Kidney epithelial cell (primary cell): Measurements from ENCODE around the gene UNC13A. TPM values are rescaled to one million over a fixed set of nuclear protein-coding genes. Genes with fewer than 3 reads are reported as not detected.

Experiments used
- DNase-seq: peaks from one replicate; pipeline ENCODE4 v3.0.0-alpha.2; 2010; ENCODE audit warnings: low read depth
- H3K27me3 ChIP-seq: 2 replicates; pipeline ENCODE4 v1.6.0; 2011; ENCODE audit warnings: low read length; ENCODE audit not compliant: control insufficient read depth, insufficient read depth
- H3K36me3 ChIP-seq: 2 replicates; pipeline ENCODE4 v1.5.1; 2011; ENCODE audit warnings: low read length; ENCODE audit not compliant: control insufficient read depth, insufficient read depth
- H3K4me3 ChIP-seq: 2 replicates; pipeline ENCODE4 v1.5.1; 2011; ENCODE audit warnings: low read depth, mild to moderate bottlenecking, control low read depth, low read length
- total RNA-seq: library from RNA; depleted of rRNA; stranded (reverse); fragments of >200 nt; gene quantifications from 2 replicates; pipeline ENCODE4 v1.2.3, GENCODE V29; 2015
- TF ChIP-seq, protein P1 (sequence below): IDR thresholded peaks from 2 replicates; pipeline ENCODE4 v1.5.1; 2011; ENCODE audit warnings: mild to moderate bottlenecking, moderate library complexity, low read length, control low read depth, inconsistent platforms; ENCODE audit not compliant: insufficient read depth, poor library complexity, severe bottlenecking

The UNC13A gene
- total RNA-seq, 1 donor from 2014 or later, result 2.0 TPM

DNA sequence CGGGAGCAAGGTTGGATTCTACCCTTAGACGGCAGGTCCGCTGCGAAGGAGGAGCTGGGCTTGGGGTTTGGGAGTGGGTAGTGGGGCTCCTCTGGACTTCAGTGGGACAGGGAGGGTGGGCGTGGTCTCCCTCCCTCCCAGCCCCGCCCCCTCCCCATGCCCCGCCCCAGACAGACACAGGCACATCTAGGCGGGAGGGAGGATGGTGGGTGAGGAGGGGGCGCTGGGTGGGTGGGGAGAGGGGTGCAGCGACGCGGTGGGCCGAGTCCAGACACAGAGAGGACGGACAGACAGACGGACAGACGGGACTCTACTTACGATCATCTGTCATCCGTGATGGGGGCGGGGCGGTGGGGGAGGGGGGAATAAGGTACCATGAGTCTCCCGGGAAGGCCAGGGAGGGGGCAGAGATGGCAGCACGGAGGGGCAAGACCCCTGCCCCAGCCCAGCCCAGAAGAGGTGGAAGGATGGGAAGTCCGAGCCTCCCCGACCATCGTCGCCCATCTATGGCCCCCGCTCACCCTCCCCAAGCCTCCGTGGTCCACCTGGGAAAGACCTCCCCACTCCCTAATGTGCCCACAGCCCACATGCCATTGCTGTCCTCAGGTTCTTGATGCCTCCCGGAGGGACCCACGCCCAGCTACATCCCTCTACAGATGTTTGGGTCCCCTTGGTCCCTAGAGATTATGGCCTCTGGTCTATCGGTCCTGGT is 64.8 kb downstream of the UNC13A start:
- TF ChIP-seq, protein P1, sequence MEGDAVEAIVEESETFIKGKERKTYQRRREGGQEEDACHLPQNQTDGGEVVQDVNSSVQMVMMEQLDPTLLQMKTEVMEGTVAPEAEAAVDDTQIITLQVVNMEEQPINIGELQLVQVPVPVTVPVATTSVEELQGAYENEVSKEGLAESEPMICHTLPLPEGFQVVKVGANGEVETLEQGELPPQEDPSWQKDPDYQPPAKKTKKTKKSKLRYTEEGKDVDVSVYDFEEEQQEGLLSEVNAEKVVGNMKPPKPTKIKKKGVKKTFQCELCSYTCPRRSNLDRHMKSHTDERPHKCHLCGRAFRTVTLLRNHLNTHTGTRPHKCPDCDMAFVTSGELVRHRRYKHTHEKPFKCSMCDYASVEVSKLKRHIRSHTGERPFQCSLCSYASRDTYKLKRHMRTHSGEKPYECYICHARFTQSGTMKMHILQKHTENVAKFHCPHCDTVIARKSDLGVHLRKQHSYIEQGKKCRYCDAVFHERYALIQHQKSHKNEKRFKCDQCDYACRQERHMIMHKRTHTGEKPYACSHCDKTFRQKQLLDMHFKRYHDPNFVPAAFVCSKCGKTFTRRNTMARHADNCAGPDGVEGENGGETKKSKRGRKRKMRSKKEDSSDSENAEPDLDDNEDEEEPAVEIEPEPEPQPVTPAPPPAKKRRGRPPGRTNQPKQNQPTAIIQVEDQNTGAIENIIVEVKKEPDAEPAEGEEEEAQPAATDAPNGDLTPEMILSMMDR, result no peak
- Histone ChIP-seq H3K27me3 (peaks cover under 1% of the 10 kb centered on the region), H3K4me3 (no peak overlapping the region), H3K36me3 (no peaks in the 10 kb centered on the region)
- DNase-seq, result no peak

- H3K36me3 ChIP-seq, result no peaks in the 10 kb centered on the region
- H3K27me3 ChIP-seq, result peaks cover 15% of the 10 kb centered on the region
- no peak for DNase-seq
- no peak overlapping the region for H3K4me3 ChIP-seq
- TF ChIP-seq, protein P1, result no peak
Measured at GRCh38 chr19:17620696-17621095, 67.5 kb downstream of the UNC13A start.

- peaks cover 18% of the 10 kb centered on the region for H3K27me3 ChIP-seq
- H3K4me3 ChIP-seq, result no peak overlapping the region
- TF ChIP-seq, protein P1, result no peak
- no peaks in the 10 kb centered on the region for H3K36me3 ChIP-seq
- DNase-seq, result no peak
Measured at GRCh38 chr19:17618936-17619335, 69.2 kb downstream of the UNC13A start.

DNA sequence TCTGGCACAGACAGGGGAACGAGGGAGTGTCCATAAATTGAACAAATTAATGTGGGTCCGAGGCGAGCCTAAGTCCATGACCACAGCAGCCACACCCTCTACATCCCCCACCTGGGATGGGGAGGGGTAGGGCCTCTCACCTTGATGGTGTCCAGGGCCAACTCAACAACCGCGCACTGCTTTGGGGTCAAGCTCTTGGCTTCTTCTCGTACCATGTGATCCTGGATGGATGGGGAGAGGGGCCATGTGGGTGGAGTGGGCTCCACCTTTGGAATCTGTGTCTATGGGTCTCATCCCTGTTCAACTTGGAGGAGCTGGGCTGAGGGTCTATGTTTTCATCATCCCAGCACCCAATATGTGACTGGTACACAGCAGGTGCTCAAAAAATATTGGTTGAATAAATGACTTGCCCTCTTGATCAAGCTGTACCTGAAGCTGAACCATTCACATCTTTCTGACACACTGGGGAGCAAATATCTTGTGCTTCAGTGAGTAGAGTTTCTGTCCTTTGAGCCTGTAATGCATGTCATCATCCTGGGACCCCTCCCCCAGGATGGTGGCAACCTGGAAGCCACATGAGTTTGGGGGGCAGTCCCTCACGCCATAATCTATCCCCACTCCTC is 69.8 kb downstream of the UNC13A start:
- Histone ChIP-seq H3K4me3 (no peak overlapping the region), H3K36me3 (no peaks in the 10 kb centered on the region), H3K27me3 (peaks cover 18% of the 10 kb centered on the region)
- no peak for DNase-seq
- TF ChIP-seq, protein P1, result no peak

- DNase-seq, result no peak
- peaks cover 18% of the 10 kb centered on the region for H3K27me3 ChIP-seq
- no peaks in the 10 kb centered on the region for H3K36me3 ChIP-seq
- H3K4me3 ChIP-seq, result no peak overlapping the region
- TF ChIP-seq, protein P1, result no peak
Measured at GRCh38 chr19:17617807-17618192, 70.4 kb downstream of the UNC13A start.
